ENCODE data around the gene SGIP1. TPM values are rescaled to one million over a fixed set of nuclear protein-coding genes. Genes with fewer than 3 reads are reported as not detected.

Gene SGIP1
- total RNA-seq, 1 experiment from 2014 or later, result not detected

DNA sequence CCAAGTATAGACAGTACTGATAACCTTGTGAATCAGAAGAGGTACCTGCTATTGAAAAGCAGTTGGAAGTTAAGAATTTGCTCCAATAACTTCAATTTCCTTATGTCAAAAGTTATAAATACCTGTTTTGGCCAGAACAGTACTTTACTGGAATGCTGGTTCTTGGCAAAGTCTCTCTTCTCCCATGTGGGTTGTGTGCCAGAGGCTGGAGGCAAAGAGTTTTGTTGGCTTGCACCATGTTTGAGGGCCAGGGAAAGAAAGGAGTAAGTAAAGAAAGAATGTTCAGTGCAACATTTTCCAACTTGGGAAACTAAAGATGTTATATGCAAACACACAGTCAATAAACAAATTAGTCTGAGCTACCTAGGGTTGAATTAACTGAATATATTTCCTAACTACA is 151.3 kb downstream of the SGIP1 start:
- no TSS peak for BruUV-seq (replicated peaks)
- peaks cover 22% of the 10 kb centered on the region for H3K27me3 Mint-ChIP-seq (ENCODE audit: unreplicated experiment)
- intact Hi-C loops (cut with micrococcal nuclease; ENCODE audit: unreplicated experiment), result no loop called here
- CTCF ChIA-PET, result no interaction called here
- TF ChIP-seq, protein P1, sequence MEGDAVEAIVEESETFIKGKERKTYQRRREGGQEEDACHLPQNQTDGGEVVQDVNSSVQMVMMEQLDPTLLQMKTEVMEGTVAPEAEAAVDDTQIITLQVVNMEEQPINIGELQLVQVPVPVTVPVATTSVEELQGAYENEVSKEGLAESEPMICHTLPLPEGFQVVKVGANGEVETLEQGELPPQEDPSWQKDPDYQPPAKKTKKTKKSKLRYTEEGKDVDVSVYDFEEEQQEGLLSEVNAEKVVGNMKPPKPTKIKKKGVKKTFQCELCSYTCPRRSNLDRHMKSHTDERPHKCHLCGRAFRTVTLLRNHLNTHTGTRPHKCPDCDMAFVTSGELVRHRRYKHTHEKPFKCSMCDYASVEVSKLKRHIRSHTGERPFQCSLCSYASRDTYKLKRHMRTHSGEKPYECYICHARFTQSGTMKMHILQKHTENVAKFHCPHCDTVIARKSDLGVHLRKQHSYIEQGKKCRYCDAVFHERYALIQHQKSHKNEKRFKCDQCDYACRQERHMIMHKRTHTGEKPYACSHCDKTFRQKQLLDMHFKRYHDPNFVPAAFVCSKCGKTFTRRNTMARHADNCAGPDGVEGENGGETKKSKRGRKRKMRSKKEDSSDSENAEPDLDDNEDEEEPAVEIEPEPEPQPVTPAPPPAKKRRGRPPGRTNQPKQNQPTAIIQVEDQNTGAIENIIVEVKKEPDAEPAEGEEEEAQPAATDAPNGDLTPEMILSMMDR (IDR thresholded peaks at IDR 0.05; ENCODE audit: unreplicated experiment), result no peak
- H3K9me3 Mint-ChIP-seq (ENCODE audit: low read depth, unreplicated experiment), result no peaks in the 10 kb centered on the region
- H3K27ac Mint-ChIP-seq (ENCODE audit: unreplicated experiment), result no peak overlapping the region
- no peaks in the 10 kb centered on the region for H3K4me1 Mint-ChIP-seq (ENCODE audit: low read depth, unreplicated experiment)
- no peak overlapping the region for H3K4me3 Mint-ChIP-seq (ENCODE audit: low read depth, unreplicated experiment)
- no peaks in the 10 kb centered on the region for H3K36me3 Mint-ChIP-seq (ENCODE audit: insufficient read depth, unreplicated experiment)
- no peak for DNase-seq

DNA sequence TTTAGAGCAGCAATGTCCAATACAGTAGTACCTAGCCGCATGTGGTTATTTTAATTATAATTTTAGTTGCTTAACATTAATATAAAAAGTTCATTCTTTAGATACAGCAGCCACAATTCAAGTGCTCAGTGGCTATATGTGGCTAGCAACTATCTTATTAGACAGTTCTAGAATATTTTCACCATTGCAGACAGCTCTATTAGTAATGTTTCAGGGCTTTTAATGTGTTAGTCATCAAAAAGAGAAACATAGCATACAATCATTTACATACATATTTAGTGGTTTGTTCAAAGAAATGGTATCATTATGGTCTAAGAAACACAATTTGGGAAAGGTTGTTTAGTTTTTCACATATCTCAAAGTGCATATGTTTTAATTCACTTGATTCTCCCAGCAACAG is 151.7 kb downstream of the SGIP1 start:
- CTCF ChIA-PET, result no interaction called here

DNA sequence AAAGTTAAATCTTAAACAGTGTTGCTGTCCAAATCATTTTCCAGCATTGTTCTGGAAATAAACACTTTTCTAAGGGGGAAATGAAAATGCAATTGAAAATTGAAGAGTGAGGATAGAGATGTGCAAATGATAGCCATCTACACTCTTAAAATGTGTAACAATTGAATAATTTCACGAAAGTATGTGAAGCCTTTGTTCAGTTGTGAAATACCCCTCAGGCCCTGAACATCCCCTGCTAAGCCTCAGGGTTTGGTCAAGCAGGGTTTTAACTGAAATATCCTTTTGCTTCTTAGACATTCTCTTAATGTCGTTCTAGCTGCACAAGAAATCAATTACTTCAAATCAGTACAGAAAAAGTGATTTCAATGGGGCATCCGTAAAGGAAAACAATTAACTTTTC is 152.5 kb downstream of the SGIP1 start:
- no peak for DNase-seq
- Mint-ChIP-seq H3K27ac (ENCODE audit: unreplicated experiment) (no peak overlapping the region), H3K27me3 (ENCODE audit: unreplicated experiment) (peaks cover 31% of the 10 kb centered on the region), H3K4me3 (ENCODE audit: low read depth, unreplicated experiment) (no peak overlapping the region), H3K9me3 (ENCODE audit: low read depth, unreplicated experiment) (no peaks in the 10 kb centered on the region), H3K36me3 (ENCODE audit: insufficient read depth, unreplicated experiment) (no peaks in the 10 kb centered on the region), H3K4me1 (ENCODE audit: low read depth, unreplicated experiment) (no peaks in the 10 kb centered on the region)
- TF ChIP-seq, protein P1 (IDR thresholded peaks at IDR 0.05; ENCODE audit: unreplicated experiment), result no peak
- CTCF ChIA-PET, result no interaction called here
- intact Hi-C loops (cut with micrococcal nuclease; ENCODE audit: unreplicated experiment), result no loop called here
- no TSS peak for BruUV-seq (replicated peaks)

More for the DNA sequence above, 151.7 kb downstream of the SGIP1 start:
- no peak overlapping the region for H3K4me3 Mint-ChIP-seq (ENCODE audit: low read depth, unreplicated experiment)
- H3K27me3 Mint-ChIP-seq (ENCODE audit: unreplicated experiment), result peaks cover 26% of the 10 kb centered on the region
- no peaks in the 10 kb centered on the region for H3K4me1 Mint-ChIP-seq (ENCODE audit: low read depth, unreplicated experiment)
- no peak for DNase-seq
- intact Hi-C loops (cut with micrococcal nuclease; ENCODE audit: unreplicated experiment), result no loop called here
- no TSS peak for BruUV-seq (replicated peaks)
- TF ChIP-seq, protein P1 (IDR thresholded peaks at IDR 0.05; ENCODE audit: unreplicated experiment), result no peak
- H3K9me3 Mint-ChIP-seq (ENCODE audit: low read depth, unreplicated experiment), result no peaks in the 10 kb centered on the region
- no peaks in the 10 kb centered on the region for H3K36me3 Mint-ChIP-seq (ENCODE audit: insufficient read depth, unreplicated experiment)
- H3K27ac Mint-ChIP-seq (ENCODE audit: unreplicated experiment), result no peak overlapping the region

DNA sequence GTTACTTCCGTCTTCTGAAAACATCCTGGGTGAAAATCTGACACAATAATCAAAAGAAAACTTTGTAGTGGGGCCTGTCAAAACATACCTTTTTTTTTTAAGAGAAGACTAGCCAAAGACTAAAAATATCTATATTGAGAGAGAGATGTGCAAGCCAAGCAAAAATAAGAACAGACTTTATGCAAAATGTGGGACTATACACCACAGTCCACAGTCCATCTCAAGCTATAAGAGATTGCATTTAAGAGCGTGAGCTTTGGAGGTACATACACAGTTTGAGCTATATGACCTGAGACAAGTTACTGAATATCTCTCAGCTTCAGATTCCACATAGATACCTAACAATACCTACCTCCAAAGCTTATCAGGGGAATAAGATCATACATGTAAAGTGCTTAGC is 153.4 kb downstream of the SGIP1 start:
- no peaks in the 10 kb centered on the region for H3K4me1 Mint-ChIP-seq (ENCODE audit: low read depth, unreplicated experiment)
- no peak overlapping the region for H3K27ac Mint-ChIP-seq (ENCODE audit: unreplicated experiment)
- BruUV-seq (replicated peaks), result no TSS peak
- intact Hi-C loops (cut with micrococcal nuclease; ENCODE audit: unreplicated experiment), result no loop called here
- CTCF ChIA-PET, result interaction anchor here (0.6 kb wide), 1 partner anchor 7 kb away, joined by 4 read pairs; no protein-coding TSS in a partner anchor
- no peaks in the 10 kb centered on the region for H3K36me3 Mint-ChIP-seq (ENCODE audit: insufficient read depth, unreplicated experiment)
- DNase-seq, result no peak
- no peak overlapping the region for H3K4me3 Mint-ChIP-seq (ENCODE audit: low read depth, unreplicated experiment)
- H3K9me3 Mint-ChIP-seq (ENCODE audit: low read depth, unreplicated experiment), result no peaks in the 10 kb centered on the region
- peaks cover 31% of the 10 kb centered on the region for H3K27me3 Mint-ChIP-seq (ENCODE audit: unreplicated experiment)
- TF ChIP-seq, protein P1 (IDR thresholded peaks at IDR 0.05; ENCODE audit: unreplicated experiment), result no peak
